Measurements from ENCODE around the gene IRAK2.
A peak's percentile ranks its signal among the peaks of the same experiment; 100 is the strongest.
"Not testable (repeated sequence)": the region's sequence is repeated elsewhere in the genome, so short reads cannot be mapped to it uniquely, and the experiment has no call there.

IRAK2 gene, protein sequence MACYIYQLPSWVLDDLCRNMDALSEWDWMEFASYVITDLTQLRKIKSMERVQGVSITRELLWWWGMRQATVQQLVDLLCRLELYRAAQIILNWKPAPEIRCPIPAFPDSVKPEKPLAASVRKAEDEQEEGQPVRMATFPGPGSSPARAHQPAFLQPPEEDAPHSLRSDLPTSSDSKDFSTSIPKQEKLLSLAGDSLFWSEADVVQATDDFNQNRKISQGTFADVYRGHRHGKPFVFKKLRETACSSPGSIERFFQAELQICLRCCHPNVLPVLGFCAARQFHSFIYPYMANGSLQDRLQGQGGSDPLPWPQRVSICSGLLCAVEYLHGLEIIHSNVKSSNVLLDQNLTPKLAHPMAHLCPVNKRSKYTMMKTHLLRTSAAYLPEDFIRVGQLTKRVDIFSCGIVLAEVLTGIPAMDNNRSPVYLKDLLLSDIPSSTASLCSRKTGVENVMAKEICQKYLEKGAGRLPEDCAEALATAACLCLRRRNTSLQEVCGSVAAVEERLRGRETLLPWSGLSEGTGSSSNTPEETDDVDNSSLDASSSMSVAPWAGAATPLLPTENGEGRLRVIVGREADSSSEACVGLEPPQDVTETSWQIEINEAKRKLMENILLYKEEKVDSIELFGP

DNA sequence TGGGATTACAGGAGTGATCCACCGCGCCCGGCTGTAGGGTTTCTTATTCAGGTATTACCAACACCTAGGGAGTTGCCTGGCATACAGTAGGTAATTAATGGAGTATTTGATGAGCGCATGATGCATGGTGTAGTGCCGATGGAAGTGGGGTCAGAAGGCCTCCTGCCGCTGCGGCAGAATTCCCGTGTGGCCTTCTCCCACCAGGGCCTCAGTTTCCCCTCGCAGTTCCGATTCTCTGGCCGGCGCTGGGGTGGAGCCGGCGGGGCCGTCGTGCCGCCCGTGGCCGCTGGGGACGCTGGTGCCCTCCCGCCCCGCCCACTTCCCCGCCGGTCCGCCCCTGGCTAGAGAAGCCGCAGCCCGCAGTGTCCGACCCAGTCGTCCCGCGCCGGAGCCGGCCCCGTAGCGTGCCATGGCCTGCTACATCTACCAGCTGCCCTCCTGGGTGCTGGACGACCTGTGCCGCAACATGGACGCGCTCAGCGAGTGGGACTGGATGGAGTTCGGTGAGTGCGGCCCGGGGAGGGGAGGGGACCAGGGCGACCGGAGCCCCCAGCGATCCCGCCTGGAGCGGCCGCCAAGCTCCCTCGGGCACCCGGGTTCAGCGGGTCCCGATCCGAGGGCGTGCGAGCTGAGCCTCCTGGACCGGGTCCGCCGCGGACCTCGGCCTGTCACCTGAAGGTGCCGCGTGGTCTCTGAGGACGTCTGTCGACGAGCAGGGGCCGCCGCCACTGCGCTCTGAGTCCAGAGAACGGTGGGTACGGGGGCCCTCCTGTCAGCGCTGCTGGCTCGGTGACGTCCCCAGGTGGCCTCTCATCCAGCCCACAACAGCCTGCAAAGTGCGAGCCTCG, at the start of gene IRAK2:
Gene IRAK2 (plus strand): TSS at position 374 of the 848 bp plus-strand sequence. CDS start 36 bp downstream, at position 410.
- H3K36me3 Mint-ChIP-seq = peaks cover 14% of the 10 kb centered on the region
- peaks cover 13% of the 10 kb centered on the region for H3K9me3 Mint-ChIP-seq
- H3K4me1 Mint-ChIP-seq = peaks cover 35% of the 10 kb centered on the region
- CTCF ChIA-PET = interaction anchor here (0.8 to 4.2 kb wide), 8 partner anchors 9 to 116 kb away, joined by 3 to 14 read pairs (median 3); no protein-coding TSS in a partner anchor
- H3K27ac Mint-ChIP-seq = no peak within 1 kb of the TSS
- peak within 1 kb of the TSS; percentile 73 for H3K4me3 Mint-ChIP-seq
- peak; percentile 71 for DNase-seq
- peaks cover 16% of the 10 kb centered on the region for H3K27me3 Mint-ChIP-seq

DNA sequence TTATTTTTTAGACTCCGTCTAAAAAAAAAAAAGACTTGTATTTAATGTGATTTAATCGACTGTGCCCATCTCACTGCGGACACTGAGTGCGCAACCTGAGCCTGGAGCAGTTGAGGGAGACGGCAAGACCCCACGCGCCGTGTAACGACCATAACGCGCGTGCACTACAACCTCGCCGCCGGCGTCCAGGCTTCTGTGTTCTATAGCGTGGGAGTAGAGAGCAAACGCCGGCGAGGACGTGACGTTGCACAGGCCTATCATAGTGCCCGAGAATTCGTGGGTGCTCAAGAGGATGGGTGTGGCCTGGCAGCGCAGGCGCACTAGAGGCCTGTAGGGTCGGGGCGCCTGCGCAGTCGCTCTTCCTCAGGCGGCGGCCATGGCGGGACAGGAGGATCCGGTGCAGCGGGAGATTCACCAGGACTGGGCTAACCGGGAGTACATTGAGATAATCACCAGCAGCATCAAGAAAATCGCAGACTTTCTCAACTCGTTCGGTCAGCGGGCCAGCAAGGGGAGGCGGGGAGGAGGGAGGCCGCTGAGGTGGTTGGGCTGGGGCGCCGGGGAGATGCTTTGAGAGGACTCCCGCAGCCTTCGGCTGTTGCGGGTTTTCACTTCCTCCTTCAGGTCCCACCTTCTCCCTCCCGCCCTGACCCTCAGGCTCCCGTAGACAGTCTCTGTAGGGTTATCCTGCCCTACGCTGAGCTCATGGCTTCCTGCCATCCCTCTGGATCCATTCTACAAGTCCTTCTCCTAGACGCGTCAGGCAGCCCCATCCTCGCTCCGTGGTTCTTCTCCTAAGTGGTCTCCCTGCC, 49.2 kb upstream of the IRAK2 start, which contains the start of gene BRK1:
Gene BRK1 (plus strand): TSS at position 350 of the 812 bp plus-strand sequence. CDS start 27 bp downstream, at position 377.
- Mint-ChIP-seq H3K27ac (peak within 1 kb of the TSS; percentile 97), H3K4me1 (peaks cover 43% of the 10 kb centered on the region), H3K9me3 (no peaks in the 10 kb centered on the region), H3K27me3 (no peaks in the 10 kb centered on the region), H3K4me3 (peak within 1 kb of the TSS; percentile 99), H3K36me3 (peaks cover 17% of the 10 kb centered on the region)
- CTCF ChIA-PET = interaction anchor here (0.6 to 2.7 kb wide), 3 partner anchors 133 to 148 kb away, joined by 3 to 8 read pairs (median 4); partner anchors contain the start of gene TATDN2
- DNase-seq = peak; percentile 96

DNA sequence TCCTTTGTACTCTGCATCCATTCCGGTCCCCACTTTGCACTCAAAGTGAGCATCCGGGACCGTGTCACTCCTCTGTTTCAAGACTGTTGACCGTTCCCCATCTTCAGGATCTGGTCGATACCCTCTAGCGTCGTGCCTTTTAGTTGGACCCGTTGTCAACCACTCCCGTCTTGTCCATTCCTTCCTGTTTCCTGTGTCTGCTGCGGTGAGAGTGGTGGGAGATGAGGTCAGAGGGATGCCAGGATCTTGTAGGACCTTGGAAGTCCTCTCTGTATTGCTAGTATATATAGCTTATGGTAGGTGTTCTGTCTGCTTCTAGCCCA, 48.6 kb upstream of the IRAK2 start:
- CTCF ChIA-PET = interaction anchor here (1.7 to 2.7 kb wide), 2 partner anchors 132 to 148 kb away, joined by 4 to 8 read pairs; partner anchors contain the start of gene TATDN2
- H3K4me3 Mint-ChIP-seq = peak overlapping the region; percentile 99
- peaks cover 22% of the 10 kb centered on the region for H3K36me3 Mint-ChIP-seq
- DNase-seq = no peak
- H3K27ac Mint-ChIP-seq = peak overlapping the region; percentile 97
- H3K4me1 Mint-ChIP-seq = peaks cover 45% of the 10 kb centered on the region
- no peaks in the 10 kb centered on the region for H3K9me3 Mint-ChIP-seq
- no peaks in the 10 kb centered on the region for H3K27me3 Mint-ChIP-seq

DNA sequence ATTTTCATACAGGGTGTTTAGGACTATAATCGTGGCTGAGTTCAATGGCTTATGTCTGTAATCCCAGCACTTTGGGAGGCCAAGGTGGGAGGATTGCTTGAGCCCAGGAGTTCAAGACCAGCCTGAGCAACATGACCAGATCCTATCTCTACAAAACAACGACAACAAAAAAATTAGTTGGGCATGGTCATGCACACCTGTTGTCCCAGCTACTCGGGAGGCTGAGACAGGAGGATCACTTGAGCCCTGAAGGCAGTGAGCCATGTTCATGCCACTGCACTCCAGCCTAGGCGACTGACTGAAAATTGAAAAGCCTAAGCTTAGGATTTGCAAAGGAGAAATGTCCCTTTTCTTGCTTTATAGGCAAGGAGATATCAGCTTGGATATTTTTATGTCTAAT, 47.8 kb upstream of the IRAK2 start:
- CTCF ChIA-PET = interaction anchor here (1.1 to 2.7 kb wide), 3 partner anchors 132 to 205 kb away, joined by 3 to 8 read pairs (median 4); partner anchors contain the start of gene TATDN2
- H3K4me1 Mint-ChIP-seq = peaks cover 45% of the 10 kb centered on the region

DNA sequence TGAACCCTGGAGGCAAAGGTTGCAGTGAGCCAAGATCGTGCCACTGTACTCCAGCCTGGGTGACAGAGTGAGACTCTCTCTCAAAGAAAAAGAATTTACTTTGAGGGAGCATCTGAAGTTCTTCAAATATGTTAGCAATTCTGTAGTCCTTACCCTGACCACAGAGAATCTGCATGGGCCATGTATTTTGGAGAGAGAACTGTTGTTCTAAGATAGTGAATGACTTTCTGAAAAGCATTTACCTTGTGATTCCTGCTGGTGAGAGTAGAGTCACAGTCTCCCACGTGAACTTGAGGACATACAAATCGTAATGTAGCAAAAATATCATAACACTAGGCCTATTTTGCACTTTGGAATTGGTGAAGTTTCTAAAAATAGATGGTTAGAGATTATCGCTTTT, 45.3 kb upstream of the IRAK2 start:
- Mint-ChIP-seq H3K4me3 (no peak overlapping the region), H3K27ac (no peak overlapping the region), H3K27me3 (no peaks in the 10 kb centered on the region), H3K4me1 (peaks cover 50% of the 10 kb centered on the region), H3K36me3 (peaks cover 34% of the 10 kb centered on the region), H3K9me3 (no peaks in the 10 kb centered on the region)
- CTCF ChIA-PET = no interaction called here
- DNase-seq = no peak

More for the DNA sequence above, 47.8 kb upstream of the IRAK2 start:
- Mint-ChIP-seq H3K27me3 (no peaks in the 10 kb centered on the region), H3K36me3 (peaks cover 25% of the 10 kb centered on the region), H3K9me3 (no peaks in the 10 kb centered on the region), H3K27ac (no peak overlapping the region), H3K4me3 (peak overlapping the region; percentile 99)
- no peak for DNase-seq

DNA sequence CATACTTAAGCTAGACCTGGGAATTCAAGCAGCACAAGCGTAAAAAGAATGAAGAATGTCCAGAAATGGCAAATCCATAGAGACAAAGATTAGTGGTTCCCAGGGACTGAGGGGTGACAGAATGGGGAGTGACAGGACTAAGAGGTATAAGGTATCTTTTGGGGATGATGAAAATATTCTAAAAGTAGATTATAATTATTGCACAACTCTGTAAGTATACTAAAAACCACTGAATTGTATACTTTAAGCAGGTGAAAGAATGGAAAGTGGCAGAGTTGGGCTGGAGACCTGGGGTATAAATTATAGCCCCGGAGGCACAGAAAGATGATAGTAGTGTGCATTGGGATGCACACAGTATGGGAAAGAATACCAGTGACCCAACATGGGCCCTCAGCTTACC, 43.7 kb upstream of the IRAK2 start:
- Mint-ChIP-seq H3K27me3 (no peaks in the 10 kb centered on the region), H3K4me1 (peaks cover 43% of the 10 kb centered on the region), H3K9me3 (no peaks in the 10 kb centered on the region), H3K36me3 (peaks cover 42% of the 10 kb centered on the region), H3K4me3 (no peak overlapping the region), H3K27ac (no peak overlapping the region)
- DNase-seq = no peak
- CTCF ChIA-PET = interaction anchor here (1.0 kb wide), 1 partner anchor 202 kb away, joined by 3 read pairs; no protein-coding TSS in a partner anchor

DNA sequence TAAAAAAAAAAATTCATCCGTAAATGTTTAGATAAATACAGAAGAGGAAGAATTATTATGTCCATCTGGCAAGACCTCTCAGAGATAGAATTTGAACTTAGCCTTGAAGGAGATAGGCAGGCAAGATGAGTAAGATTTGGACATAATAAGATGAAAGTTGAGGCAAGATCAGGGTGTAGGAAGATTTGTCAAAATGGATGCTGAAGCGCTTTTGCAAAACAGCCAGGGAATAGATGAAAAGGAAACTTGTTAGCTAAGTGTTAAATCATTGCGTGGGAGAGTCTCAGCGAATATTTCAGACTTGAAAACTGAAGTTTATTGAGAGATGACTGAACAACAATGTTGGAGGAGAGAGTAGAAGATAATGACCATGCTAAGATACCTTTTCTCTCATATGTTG, 42.0 kb upstream of the IRAK2 start:
- H3K36me3 Mint-ChIP-seq = peaks cover 52% of the 10 kb centered on the region
- H3K27ac Mint-ChIP-seq = no peak overlapping the region
- H3K9me3 Mint-ChIP-seq = no peaks in the 10 kb centered on the region
- no peak overlapping the region for H3K4me3 Mint-ChIP-seq
- no peaks in the 10 kb centered on the region for H3K27me3 Mint-ChIP-seq
- DNase-seq = no peak
- CTCF ChIA-PET = interaction anchor here (1.5 kb wide), 1 partner anchor 101 kb away, joined by 4 read pairs; no protein-coding TSS in a partner anchor
- peaks cover 30% of the 10 kb centered on the region for H3K4me1 Mint-ChIP-seq

DNA sequence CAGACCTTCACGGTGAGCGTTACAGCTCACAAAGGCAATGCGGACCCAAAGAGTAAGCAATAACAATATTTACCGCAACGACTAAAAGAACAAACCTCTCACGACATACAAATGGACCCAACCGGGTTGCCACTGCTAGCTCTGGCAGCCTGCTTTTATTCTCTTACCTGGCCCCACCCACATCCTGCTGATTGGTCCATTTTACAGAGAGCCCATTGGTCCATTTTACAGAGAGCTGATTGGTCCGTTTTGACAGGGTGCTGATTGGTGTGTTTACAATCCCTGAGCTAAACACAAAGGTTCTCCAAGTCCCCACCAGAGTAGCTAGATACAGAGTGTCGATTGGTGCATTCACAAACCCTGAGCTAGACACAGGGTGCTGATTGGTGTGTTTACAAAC, 28.8 kb upstream of the IRAK2 start:
- CTCF ChIA-PET = interaction anchor here (1.5 kb wide), 1 partner anchor 88 kb away, joined by 4 read pairs; no protein-coding TSS in a partner anchor
- H3K27me3 Mint-ChIP-seq, H3K27ac Mint-ChIP-seq, H3K36me3 Mint-ChIP-seq, H3K4me3 Mint-ChIP-seq, H3K9me3 Mint-ChIP-seq: not testable (repeated sequence)
- peaks cover 17% of the 10 kb centered on the region for H3K4me1 Mint-ChIP-seq
- peak; percentile 24 for DNase-seq

DNA sequence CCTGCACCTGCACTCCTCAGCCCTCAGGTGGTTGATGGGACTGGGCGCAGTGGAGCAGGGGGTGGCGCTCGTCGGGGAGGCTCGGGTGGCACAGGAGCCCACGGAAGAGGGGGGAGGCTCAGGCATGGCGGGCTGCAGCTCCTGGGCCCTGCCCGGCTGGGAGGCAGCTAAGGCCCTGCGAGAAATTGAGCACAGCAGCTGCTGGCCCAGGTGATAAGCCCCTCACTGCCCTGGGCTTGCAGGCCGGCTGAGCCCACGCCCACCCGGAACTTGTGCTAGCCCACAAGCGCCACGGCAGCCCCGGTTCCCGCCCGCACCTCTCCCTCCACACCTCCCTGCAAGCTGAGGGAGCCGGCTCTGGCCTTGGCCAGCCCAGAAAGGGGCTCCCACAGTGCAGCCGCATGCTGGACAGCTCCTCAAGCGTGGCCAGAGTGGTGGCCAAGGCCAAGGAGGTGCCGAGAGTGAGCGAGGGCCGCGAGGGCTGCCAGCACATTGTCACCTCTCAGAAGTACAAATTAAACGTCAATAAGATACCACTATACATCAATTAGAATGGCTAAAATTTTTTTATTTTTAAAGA, 28.2 kb upstream of the IRAK2 start:
- peaks cover under 1% of the 10 kb centered on the region for H3K27me3 Mint-ChIP-seq
- no peak overlapping the region for H3K27ac Mint-ChIP-seq
- no peaks in the 10 kb centered on the region for H3K9me3 Mint-ChIP-seq
- no peaks in the 10 kb centered on the region for H3K36me3 Mint-ChIP-seq
- no peak for DNase-seq
- H3K4me1 Mint-ChIP-seq = peaks cover 22% of the 10 kb centered on the region
- H3K4me3 Mint-ChIP-seq = no peak overlapping the region
- CTCF ChIA-PET = no interaction called here

DNA sequence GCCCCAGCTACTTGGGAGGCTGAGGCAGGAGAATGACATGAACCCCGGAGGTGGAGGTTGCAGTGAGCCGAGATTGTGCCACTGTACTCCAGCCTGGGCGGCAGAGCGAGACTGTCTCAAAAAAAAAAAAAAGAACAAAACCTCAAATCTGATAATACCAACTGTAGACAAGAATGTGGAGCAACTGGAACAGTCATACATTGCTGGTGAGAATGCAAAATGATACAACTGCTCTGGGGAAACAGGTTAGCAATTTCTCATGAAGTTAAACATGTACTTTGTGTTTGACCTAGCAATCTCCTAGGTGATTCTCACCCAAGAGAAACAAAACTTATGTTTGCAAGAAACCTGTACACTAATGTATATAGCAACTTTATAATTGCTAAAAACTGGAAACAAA, 27.5 kb upstream of the IRAK2 start:
- H3K36me3 Mint-ChIP-seq = no peaks in the 10 kb centered on the region
- peaks cover 3% of the 10 kb centered on the region for H3K27me3 Mint-ChIP-seq
- H3K4me1 Mint-ChIP-seq = peaks cover 22% of the 10 kb centered on the region
- H3K9me3 Mint-ChIP-seq = no peaks in the 10 kb centered on the region
- no peak overlapping the region for H3K27ac Mint-ChIP-seq
- DNase-seq = no peak
- CTCF ChIA-PET = no interaction called here
- H3K4me3 Mint-ChIP-seq = no peak overlapping the region

DNA sequence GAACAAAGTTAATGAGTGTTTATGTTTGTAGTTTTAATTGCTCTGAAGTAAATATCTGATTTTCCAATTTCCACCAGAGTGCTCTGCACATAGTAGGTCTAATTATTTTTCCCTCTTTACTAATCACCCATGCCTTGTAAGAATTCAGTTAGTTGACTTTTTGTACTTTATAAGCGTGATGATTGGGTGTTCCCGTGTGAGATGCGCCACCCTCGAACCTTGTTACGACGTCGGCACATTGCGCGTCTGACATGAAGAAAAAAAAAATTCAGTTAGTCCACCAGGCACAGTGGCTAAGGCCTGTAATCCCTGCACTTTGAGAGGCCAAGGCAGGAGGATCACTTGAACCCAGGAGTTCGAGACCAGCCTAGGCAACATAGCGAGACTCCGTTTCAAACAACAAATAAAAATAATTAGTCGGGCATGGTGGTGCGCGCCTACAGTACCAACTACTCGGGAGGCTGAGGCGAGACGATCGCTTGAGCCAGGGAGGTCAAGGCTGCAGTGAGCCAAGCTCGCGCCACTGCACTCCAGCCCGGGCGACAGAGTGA, 23.6 kb upstream of the IRAK2 start:
- CTCF ChIA-PET = no interaction called here
- H3K9me3 Mint-ChIP-seq = no peaks in the 10 kb centered on the region
- peak overlapping the region; percentile 83 for H3K4me3 Mint-ChIP-seq
- peak overlapping the region; percentile 97 for H3K27ac Mint-ChIP-seq
- DNase-seq = no peak
- peaks cover 16% of the 10 kb centered on the region for H3K36me3 Mint-ChIP-seq
- peaks cover 37% of the 10 kb centered on the region for H3K4me1 Mint-ChIP-seq
- H3K27me3 Mint-ChIP-seq = peaks cover 3% of the 10 kb centered on the region

DNA sequence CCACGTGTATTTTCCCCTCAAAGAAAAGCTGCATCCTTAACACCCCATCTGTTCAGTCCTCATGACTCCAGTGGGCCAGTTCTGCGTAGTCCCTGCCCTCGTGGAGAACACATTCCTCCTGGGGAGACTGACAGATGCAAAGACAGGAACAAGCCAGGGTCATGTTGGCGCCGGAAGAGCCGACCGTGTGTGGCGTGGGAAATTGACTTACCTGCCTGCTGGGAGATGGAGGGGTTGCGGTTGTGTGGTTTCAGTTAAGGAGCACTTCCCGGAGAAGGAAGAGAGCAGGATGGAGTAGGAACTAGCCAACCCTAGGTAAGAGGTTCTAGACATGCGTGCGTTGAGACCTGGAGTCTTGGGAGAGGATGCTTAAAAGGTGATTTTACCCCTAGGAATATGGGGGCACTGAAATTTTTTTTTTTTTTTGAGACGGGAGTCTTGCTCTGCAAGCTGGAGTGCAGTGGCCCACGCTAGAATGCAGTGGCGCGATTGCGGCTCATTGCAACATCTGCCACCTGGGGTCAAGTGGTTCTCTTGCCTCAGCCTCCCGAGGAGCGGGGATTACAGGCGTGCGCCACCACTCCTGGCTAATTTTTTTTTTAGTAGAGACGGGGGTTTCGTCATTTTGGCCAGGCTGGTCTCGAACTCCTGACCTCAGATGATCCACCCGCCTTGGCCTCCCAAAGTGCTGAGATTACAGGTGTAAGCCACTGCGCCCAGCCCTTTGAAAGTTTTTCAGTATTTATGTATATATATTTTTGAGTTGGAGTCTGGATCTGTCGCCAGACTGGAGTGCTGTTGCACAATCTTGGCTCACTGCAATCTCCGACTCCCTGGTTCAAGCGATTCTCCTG, 21.8 kb upstream of the IRAK2 start:
- H3K4me3 Mint-ChIP-seq = peak overlapping the region; percentile 83
- CTCF ChIA-PET = interaction anchor here (1.2 kb wide), 1 partner anchor 121 kb away, joined by 4 read pairs; no protein-coding TSS in a partner anchor
- peaks cover 23% of the 10 kb centered on the region for H3K36me3 Mint-ChIP-seq
- H3K27ac Mint-ChIP-seq = peak overlapping the region; percentile 97
- no peaks in the 10 kb centered on the region for H3K9me3 Mint-ChIP-seq
- peaks cover 3% of the 10 kb centered on the region for H3K27me3 Mint-ChIP-seq
- DNase-seq = peak; percentile 39
- H3K4me1 Mint-ChIP-seq = peaks cover 45% of the 10 kb centered on the region

All from activated naive CD4-positive, alpha-beta T cell treated with anti-CD3 and anti-CD28 coated beads, Interleukin-2, amount 10 ng/mL, durations not matched to agents 7 days and 5 days (primary cell).